GM12878 (cell line): Measurements from ENCODE around the gene PPM1E. TPM values are rescaled to one million over a fixed set of nuclear protein-coding genes. Genes with fewer than 3 reads are reported as not detected.

ENCODE experiments used
- ATAC-seq: fragments of 200-7000 bp; cut with Tn5 transposase; 3 replicates; pipeline ENCODE4 v1.9.1; 2020; ENCODE audit warnings: mild to moderate bottlenecking, moderate library complexity
- BruUV-seq: library from RNA; stranded (reverse); fragments of 400-500 nt; replicated peaks from 2 replicates; lab custom pipeline; 2021; lab: Mats Ljungman, UMichigan
- CTCF ChIA-PET: fragments of 300-600 bp; sonication (Branson Sonifier 250); formaldehyde crosslinking; extraction: SDS; loops from one replicate; lab custom pipeline; 2021; ENCODE audit warnings: inconsistent platforms; lab: Yijun Ruan, JAX
- POLR2A ChIA-PET: fragments of 350-600 bp; formaldehyde crosslinking; extraction: SDS; loops from one replicate; lab custom pipeline; 2021; ENCODE audit warnings: inconsistent platforms; lab: Charles Lee
- RAD21 ChIA-PET: fragments of 300-600 bp; sonication (Branson Sonifier 250); formaldehyde crosslinking; loops from one replicate; lab custom pipeline; 2023; ENCODE audit warnings: antibody characterized with exemption; ENCODE audit not compliant: unreplicated experiment; lab: Charles Lee
- SMC1A ChIA-PET: fragments of 300-600 bp; sonication (Branson Sonifier 250); formaldehyde crosslinking; loops from one replicate; lab custom pipeline; 2023; ENCODE audit not compliant: unreplicated experiment, uncharacterized antibody; lab: Charles Lee
- DNase-seq: peaks from one replicate; pipeline ENCODE4 v3.0.0-alpha.2; 2011; ENCODE audit warnings: low read depth, low spot score
- FAIRE-seq: peaks from 3 replicates; lab custom pipeline; 2011; peaks lifted over from hg19 to GRCh38; lab: Jason Lieb, UNC
- H2AFZ ChIP-seq: 2 replicates; pipeline ENCODE4 v1.6.0; 2011; ENCODE audit warnings: low read depth, low read length, control low read depth; ENCODE audit not compliant: control insufficient read depth
- H3K27ac ChIP-seq: 2 replicates; pipeline ENCODE4 v1.5.1; 2011; ENCODE audit warnings: control low read depth; ENCODE audit not compliant: control insufficient read depth, insufficient read depth
- H3K27me3 ChIP-seq, 2 experiments: replicated peaks in 1 of 2; 2 replicates each; pipeline versions ENCODE4 v1.6.0 to v1.6.1; 2011; ENCODE audit warnings: low read length in 1 of 2; ENCODE audit not compliant: control insufficient read depth in 2 of 2, insufficient read depth in 2 of 2
- H3K36me3 ChIP-seq, 2 experiments: 2 replicates each; pipeline ENCODE4 v1.5.1; 2011; ENCODE audit warnings: low read length in 1 of 2; ENCODE audit not compliant: control insufficient read depth in 2 of 2, insufficient read depth in 2 of 2
- H3K4me1 ChIP-seq: 2 replicates; pipeline ENCODE4 v1.6.1; 2011; ENCODE audit warnings: mild to moderate bottlenecking, low read length, moderate library complexity, mixed read lengths; ENCODE audit not compliant: control insufficient read depth, insufficient read depth
- H3K4me2 ChIP-seq: 2 replicates; pipeline ENCODE4 v1.6.0; 2011; ENCODE audit warnings: control low read depth; ENCODE audit not compliant: control insufficient read depth, insufficient read depth
- H3K4me3 ChIP-seq: fragments of 200-600 bp; sonication (generic); 2 replicates; pipeline ENCODE4 v1.5.1; 2016
- H3K79me2 ChIP-seq: 2 replicates; pipeline ENCODE4 v1.6.0; 2011; ENCODE audit warnings: low read length; ENCODE audit not compliant: control insufficient read depth, insufficient read depth
- H3K9ac ChIP-seq: 2 replicates; pipeline ENCODE4 v1.8.0; 2011; ENCODE audit warnings: low read length, control low read depth, mixed read lengths; ENCODE audit not compliant: control insufficient read depth, insufficient read depth
- H3K9me3 ChIP-seq: replicated peaks from 3 replicates; pipeline ENCODE4 v1.5.1; 2011; ENCODE audit warnings: mild to moderate bottlenecking, low read length; ENCODE audit not compliant: control insufficient read depth, insufficient read depth
- H4K20me1 ChIP-seq: 2 replicates; pipeline ENCODE4 v1.6.0; 2011; ENCODE audit not compliant: control insufficient read depth, insufficient read depth
- NFXL1 ChIP-seq: fragments of 450-650 bp; IDR thresholded peaks from 2 replicates; pipeline ENCODE4 v1.6.1; 2017; ENCODE audit warnings: antibody characterized with exemption, mild to moderate bottlenecking, borderline replicate concordance
- NR2F1 ChIP-seq: fragments of 450-650 bp; conservative IDR thresholded peaks from 2 replicates; pipeline ENCODE4 v1.6.1; 2017; ENCODE audit warnings: mild to moderate bottlenecking
- PRDM15 ChIP-seq: fragments of 450-650 bp; formaldehyde crosslinking; IDR thresholded peaks from 2 replicates; pipeline ENCODE4 v1.4.0; 2020; ENCODE audit warnings: mild to moderate bottlenecking, moderate library complexity
- RUNX3 ChIP-seq: IDR thresholded peaks from 2 replicates; pipeline ENCODE4 v1.6.1; 2012; ENCODE audit warnings: low read length, inconsistent platforms
- ZNF24 ChIP-seq: fragments of 450-650 bp; IDR thresholded peaks from 2 replicates; pipeline ENCODE4 v1.6.1; 2017; ENCODE audit warnings: antibody characterized with exemption, mild to moderate bottlenecking
- WGBS: methylation state at CpG from one replicate; pipeline ENCODE4 v1.1.6; 2016; ENCODE audit warnings: low lambda C conversion rate; ENCODE audit not compliant: insufficient replicate concordance, insufficient coverage; ENCODE audit errors: missing lambda C conversion rate; 5-methylcytosine and 5-hydroxymethylcytosine counted together
- in situ Hi-C: fragments of 300-500 bp; cut with MboI; formaldehyde crosslinking; loops from 9 replicates; pipeline ENCODE4 v1.14.3; 2018; ENCODE audit warnings: mixed read lengths
- intact Hi-C: fragments of 100-400 bp; cut with micrococcal nuclease; formaldehyde crosslinking; loops from one replicate; pipeline ENCODE4 v1.14.2; 2022; ENCODE audit not compliant: unreplicated experiment
- polyA plus RNA-seq, 11 experiments: library from polyadenylated mRNA; depleted of rRNA in 4 of 11; unstranded in 6 of 11; stranded (reverse) in 5 of 11; fragments of >200 nt; fragmentation: Nextera tagmentation in 4 of 11; fragmentation: Illumina TruSeq in 1 of 11; extraction: Ambion mirVana in 4 of 11; extraction: Trizol in 1 of 11; gene quantifications; 1 replicate in 1 of 11; 2 replicates in 10 of 11; pipeline versions ENCODE4 v1.2.1 to v1.2.3, GENCODE V29; 2011 to 2016; ENCODE audit warnings: inconsistent platforms in 2 of 11, missing spikeins in 2 of 11, low read depth in 1 of 11
- total RNA-seq, 4 experiments: library from RNA; depleted of rRNA in 3 of 4; stranded (reverse); fragments of >200 nt in 3 of 4; fragmentation: Illumina TruSeq in 1 of 4; extraction: Trizol in 1 of 4; gene quantifications; 2 replicates each; pipeline versions ENCODE4 v1.2.1 to v1.2.3, GENCODE V29; 2013 to 2021

Gene PPM1E
- total and polyA plus RNA-seq, 10 of the 15 experiments (the other 5 are each of a cell fraction or from before 2014, with no cell fraction given) = 0.07 to 0.28 (median 0.16) TPM

GRCh38 chr17:58886514-58886913, 130.9 kb downstream of the PPM1E start:
- Histone ChIP-seq H3K27me3 (no peaks in the 10 kb centered on the region), H2AFZ (no peak overlapping the region), H3K36me3 (no peaks in the 10 kb centered on the region), H4K20me1 (no peaks in the 10 kb centered on the region), H3K9ac (no peak overlapping the region)
- in situ Hi-C loops = no loop called here
- SMC1A ChIA-PET = interaction anchor here (1.0 to 1.1 kb wide), 2 partner anchors 10 to 27 kb away, joined by 3 to 4 read pairs; no protein-coding TSS in a partner anchor
- intact Hi-C loops = no loop called here
- TF ChIP-seq PRDM15 (no peak), RUNX3 (no peak), ZNF24 (peak; percentile 76), NR2F1 (no peak), NFXL1 (peak; percentile 57; the same call in 1 of the 2 replicates)
- TF ChIP-seq, all 136 proteins: peak for 2
- Histone ChIP-seq H3K27ac (no peak overlapping the region), H3K4me1 (no peaks in the 10 kb centered on the region), H3K9me3 (no peaks in the 10 kb centered on the region), H3K4me2 (no peak overlapping the region), H3K79me2 (no peaks in the 10 kb centered on the region), H3K4me3 (no peak overlapping the region)
- POLR2A ChIA-PET = no interaction called here
- RAD21 ChIA-PET = no interaction called here
- DNase-seq (no peak), ATAC-seq (no peak), FAIRE-seq (no peak)
- BruUV-seq = no TSS peak
- 0% methylated on average over 1 of the region's 1 CpG for WGBS
- CTCF ChIA-PET = interaction anchor here (1.2 kb wide), 1 partner anchor 14 kb away, joined by 3 read pairs; no protein-coding TSS in a partner anchor
